Myocyte (in vitro differentiated cells): ENCODE measurements around the gene SPIRE1. TPM values are rescaled to one million over a fixed set of nuclear protein-coding genes. Genes with fewer than 3 reads are reported as not detected.
"Not testable (repeated sequence)": the region's sequence is repeated elsewhere in the genome, so short reads cannot be mapped to it uniquely, and the experiment has no call there.

ENCODE experiments used
- DNase-seq: peaks from one replicate; pipeline ENCODE4 v3.0.0-alpha.2; 2012; ENCODE audit warnings: low read depth
- total RNA-seq: library from RNA; depleted of rRNA; stranded (reverse); fragments of >200 nt; gene quantifications from 2 replicates; pipeline ENCODE4 v1.2.3, GENCODE V29; 2014

The SPIRE1 gene
- total RNA-seq, 1 donor from 2014 or later: 53.9 TPM

GRCh38 chr18:12497296-12497695 lies 160.6 kb downstream of the SPIRE1 start:
- DNase-seq: peak; percentile 42

DNA sequence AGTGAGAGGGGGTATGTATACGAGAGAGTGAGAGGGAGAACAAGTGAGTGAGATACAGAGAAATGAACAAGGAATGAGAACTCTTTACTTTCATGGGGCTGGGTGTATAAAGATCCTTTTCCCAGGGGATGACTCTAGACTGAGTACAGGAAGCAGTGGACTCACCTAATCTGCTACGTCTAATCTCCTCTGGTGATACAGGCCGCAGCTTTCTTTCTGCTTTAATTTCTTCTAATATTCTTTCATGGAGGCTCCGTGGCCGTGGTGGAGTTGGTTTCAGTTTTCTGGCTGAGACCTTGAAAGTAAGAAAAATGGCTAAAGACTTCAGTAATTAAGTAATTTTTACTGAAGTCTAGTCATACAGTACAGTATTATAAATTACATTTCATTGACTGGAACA lies 165.0 kb downstream of the SPIRE1 start:
- DNase-seq: no peak

- no peak for DNase-seq
Measured at GRCh38 chr18:12491611-12492435, 166.1 kb downstream of the SPIRE1 start.

- DNase-seq: no peak
Measured at GRCh38 chr18:12485479-12486105, 172.3 kb downstream of the SPIRE1 start.

DNA sequence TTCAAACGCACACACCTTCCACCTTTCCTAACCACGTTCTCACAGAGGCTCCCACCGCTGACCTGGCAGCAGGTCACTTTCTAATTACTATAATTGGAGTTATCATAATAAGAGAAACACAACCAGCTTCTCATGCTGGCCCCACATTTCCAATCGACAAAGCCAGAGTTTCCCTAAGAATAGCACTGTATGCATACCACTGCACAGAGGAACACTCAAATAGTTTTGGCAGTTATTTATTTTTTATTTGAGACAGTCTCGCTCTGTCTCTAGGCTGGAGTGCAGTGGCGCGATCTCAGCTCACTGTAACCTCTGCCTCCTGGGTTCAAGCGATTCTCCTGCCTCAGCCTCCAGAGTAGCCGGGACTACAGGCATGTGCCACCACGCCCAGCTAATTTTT lies 176.0 kb downstream of the SPIRE1 start:
- not testable (repeated sequence) for DNase-seq

- no peak for DNase-seq
Measured at GRCh38 chr18:12479982-12480381, 177.9 kb downstream of the SPIRE1 start.

GRCh38 chr18:12479536-12479935 lies 178.4 kb downstream of the SPIRE1 start:
- DNase-seq: no peak

GRCh38 chr18:12478269-12479047 lies 179.4 kb downstream of the SPIRE1 start:
- DNase-seq: no peak

GRCh38 chr18:12477606-12478005 lies 180.3 kb downstream of the SPIRE1 start:
- DNase-seq: no peak

DNA sequence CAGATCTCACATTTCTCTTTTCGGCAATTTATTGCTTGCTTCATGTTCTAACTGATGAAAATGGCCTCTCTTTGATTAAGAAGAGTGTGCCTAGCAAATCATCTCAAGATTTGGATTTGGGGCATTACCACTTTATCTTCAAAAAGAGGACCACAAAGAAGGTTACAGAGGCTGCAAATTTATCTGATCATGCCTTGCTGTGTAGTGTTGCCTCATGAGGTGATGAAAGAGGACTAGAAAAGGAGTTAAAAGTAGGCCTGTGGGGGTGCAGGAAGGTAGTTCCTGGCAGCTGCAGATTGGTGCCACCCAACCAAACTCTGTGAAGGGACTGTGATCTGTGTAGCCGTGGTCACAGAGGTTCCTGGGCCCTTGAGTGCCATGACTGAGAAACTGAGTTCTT lies 181.0 kb downstream of the SPIRE1 start:
- peak; percentile 2 for DNase-seq

- DNase-seq: no peak
Measured at GRCh38 chr18:12474876-12475275, 183.0 kb downstream of the SPIRE1 start.

- DNase-seq: peak; percentile 30
Measured at GRCh38 chr18:12474146-12474545, 183.8 kb downstream of the SPIRE1 start.

- no peak for DNase-seq
Measured at GRCh38 chr18:12470382-12471075, 187.4 kb downstream of the SPIRE1 start.

DNA sequence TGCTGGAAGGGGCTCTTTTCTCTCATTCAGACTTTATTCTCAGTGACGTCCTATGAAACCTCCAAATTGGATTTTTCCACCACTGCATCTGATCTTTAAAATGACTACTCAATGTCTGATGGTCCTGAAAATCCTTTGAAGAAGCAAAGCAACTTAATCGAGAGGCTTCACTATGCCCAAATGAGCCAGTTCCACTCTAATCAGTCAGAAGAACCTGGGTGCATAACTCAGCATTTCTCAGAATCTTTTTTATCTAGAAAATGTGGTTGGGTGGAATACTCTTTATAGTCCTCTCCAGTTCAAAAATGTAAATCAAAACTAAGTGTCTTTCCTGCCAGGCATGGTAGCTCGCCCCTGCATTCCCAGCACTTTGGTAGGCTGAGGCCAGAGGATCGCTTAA lies 189.5 kb downstream of the SPIRE1 start:
- DNase-seq: no peak

- no peak for DNase-seq
Measured at GRCh38 chr18:12464731-12465130, 193.2 kb downstream of the SPIRE1 start.

DNA sequence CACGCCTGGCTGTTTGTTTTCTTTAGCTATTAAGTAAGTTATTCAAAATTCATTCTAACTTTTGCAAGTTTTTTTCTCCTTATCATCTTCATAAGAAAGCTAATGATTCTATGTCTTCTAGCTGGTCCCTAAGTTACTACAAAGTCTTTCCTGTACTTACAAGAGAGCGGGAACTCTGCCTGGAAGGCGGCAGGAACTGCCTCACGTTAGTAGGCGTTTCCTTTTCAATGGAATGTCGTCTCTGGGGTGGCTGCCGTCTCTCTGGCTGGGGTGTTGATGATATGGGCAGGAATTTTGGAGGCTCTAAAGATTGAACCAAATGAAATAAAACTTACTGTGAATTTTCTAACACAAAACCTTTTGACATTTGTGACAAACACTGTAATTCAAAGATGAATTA lies 194.7 kb downstream of the SPIRE1 start:
- no peak for DNase-seq

DNA sequence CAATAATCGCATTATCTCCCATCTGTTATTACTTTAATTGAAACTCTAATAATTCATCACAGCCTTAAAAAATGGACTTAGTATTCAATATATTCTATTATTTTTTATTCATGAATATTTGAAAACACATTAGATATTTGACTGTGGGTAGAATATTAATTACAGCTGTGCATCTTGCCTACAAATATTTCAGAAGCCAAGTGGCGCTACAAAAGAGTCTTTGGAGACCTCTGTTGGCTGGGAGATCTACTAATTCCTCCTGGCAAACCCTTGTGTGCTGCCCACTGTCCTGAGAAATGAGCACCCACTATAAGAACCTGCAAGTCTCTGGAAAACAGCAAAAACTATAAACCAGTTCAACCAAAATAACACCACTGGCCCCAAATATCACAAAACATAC lies 195.7 kb downstream of the SPIRE1 start:
- DNase-seq: no peak

GRCh38 chr18:12461326-12461725 lies 196.6 kb downstream of the SPIRE1 start:
- no peak for DNase-seq

DNA sequence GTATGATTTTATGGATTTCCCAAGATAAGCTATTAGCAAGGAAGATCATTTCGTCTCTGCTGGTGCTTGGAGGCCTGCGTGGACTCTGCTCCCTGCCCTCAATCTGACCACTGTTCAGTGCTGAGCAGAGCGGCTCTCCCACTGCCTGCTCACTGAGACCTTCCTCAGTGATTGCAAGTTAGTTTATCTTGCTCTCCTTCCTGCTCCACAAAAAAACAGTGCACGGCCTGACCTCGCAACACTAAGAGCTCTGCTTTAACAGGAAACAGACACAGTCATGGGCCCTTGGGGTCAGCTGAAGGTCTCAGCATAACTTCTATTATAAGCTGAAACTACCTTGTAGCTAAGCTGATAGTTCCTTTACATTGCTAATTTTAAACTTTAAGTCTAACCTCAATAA lies 197.0 kb downstream of the SPIRE1 start:
- no peak for DNase-seq

DNA sequence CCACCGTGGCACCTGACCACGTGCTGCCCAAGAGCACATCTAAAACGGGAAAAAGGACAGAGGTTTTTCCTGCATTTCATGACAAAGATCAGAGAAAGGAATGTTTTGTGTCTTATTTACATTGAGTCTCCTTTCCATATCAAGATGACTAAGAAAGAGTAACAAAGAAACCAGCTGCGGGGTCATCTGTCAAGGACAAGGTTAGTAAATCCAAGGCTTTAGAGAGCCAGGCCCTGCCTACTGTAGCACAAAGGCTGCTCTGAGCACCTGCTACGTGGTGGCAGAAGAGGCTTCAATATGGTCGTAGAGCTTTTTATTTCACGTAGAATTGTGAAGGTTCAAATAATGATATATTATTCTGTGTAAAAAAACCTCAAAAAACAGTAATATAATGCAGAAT lies 199.1 kb downstream of the SPIRE1 start:
- DNase-seq: peak; percentile 43

DNA sequence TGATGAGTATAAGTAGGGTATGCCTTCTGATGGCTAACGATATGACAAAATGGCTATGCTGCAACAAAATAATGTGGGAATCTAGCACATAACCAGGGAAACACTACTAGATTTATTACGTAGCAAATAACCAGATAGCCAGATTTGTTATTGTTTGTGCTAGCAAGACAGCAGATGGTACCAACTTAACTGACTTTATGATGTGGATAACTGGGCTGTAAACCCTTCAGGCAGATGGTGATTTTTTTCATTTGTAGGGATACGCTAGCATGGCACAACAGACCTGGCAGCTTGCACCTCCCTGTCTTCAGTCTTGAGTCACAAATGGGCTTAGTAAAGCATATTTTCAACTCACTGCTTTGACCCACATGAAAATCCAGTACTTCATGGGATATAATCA lies 201.5 kb downstream of the SPIRE1 start:
- no peak for DNase-seq
